DMS53 treated with DMSO at 0.1 percent for 48 hours (cell line): Measurements from ENCODE around the gene EPN2.
"Not testable (repeated sequence)": the region's sequence is repeated elsewhere in the genome, so short reads cannot be mapped to it uniquely, and the experiment has no call there.

Experiments
- DNase-seq: peaks from one replicate; lab custom pipeline; 2025; ENCODE audit not compliant: unreplicated experiment; lab: John Stamatoyannopoulos, UW

Gene EPN2

DNA sequence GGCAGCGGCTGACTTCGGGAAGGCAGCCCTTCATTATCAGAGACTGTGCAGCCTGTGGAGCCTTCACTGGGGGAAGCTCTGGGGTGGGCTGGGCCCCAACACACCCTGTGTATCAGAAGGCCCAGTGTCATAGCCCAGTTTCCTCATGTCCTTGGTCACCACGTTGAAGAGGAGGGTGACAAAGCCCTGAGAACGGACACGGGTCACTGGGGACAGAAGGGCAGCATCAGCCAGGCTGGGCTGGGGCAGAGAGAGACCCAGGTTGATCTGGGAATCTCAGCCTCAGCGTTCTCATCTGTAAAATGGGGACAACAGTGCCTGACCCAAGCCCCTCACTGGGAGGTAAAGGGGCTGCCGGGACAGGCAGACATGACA, 106.1 kb downstream of the EPN2 start:
- no peak for DNase-seq

- DNase-seq, result no peak
Observed at GRCh38 chr17:19343671-19344151, 106.5 kb downstream of the EPN2 start.

- DNase-seq, result no peak
Observed at GRCh38 chr17:19344311-19345066, 107.3 kb downstream of the EPN2 start.

GRCh38 chr17:19345067-19345460, 107.9 kb downstream of the EPN2 start:
- no peak for DNase-seq

DNA sequence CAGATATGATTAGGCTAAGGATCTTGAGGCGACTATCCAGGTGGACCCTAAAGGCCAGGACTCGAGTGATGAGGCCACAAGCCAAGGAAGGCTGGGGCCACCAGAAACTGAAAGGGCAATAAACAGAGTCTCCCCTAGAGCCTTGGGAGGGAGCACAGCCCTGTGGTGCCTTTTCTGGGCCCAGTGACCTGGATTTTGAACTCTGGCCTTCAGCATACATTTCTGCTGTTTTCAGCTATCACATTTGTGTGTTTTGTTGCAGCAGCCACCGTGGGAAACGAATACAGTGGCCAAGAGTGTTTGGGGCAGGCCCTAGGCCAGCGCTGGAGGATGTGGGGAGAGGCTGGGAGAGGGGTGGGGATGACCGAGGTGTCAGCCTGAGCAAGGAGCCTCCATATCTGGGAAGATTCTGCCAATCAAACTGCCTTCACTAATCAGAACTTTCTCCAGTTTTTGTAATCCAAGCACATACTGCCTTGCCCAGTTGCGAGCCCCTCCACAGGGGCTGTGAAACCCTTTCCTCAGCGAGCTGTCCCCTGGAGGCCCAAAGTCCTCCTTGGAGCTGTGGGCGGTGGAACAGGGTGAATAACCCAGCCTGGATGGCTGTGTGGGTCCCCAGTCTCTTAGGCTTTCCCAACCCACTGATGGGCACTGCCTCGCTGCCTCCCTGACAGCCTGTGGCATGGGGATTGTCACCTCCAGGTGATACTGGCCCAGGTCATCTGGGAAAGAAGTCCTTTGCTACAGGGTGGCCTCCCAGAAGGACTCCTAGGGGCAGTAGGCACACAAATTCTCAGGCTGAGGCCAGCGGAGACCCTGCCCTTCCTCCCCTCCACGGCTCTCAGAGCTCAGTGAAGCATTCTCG, 108.6 kb downstream of the EPN2 start:
- DNase-seq, result no peak

GRCh38 chr17:19346351-19347255, 109.4 kb downstream of the EPN2 start:
- DNase-seq, result no peak

GRCh38 chr17:19347323-19348080, 110.3 kb downstream of the EPN2 start:
- DNase-seq, result no peak

- no peak for DNase-seq
Observed at GRCh38 chr17:19348081-19348650, 111.0 kb downstream of the EPN2 start.

GRCh38 chr17:19348806-19349205, 111.6 kb downstream of the EPN2 start:
- DNase-seq, result no peak

DNA sequence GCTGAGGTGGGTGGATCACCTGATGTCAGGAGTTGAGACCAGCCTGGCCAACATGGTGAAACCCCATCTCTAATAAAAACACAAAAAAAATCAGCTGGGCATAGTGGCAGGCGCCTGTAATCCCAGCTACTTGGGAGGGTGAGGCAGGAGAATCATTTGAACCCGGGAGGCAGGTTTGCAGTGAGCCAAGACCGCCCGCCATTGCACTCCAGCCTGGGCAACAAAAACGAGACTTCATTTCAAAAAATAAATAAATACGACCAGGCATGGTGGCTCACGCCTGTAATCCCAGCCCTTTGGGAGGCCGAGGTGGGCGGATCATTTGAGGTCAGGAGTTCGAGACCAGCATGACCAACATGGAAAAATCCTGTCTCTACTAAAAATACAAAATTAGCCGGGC, 116.2 kb downstream of the EPN2 start:
- not testable (repeated sequence) for DNase-seq

GRCh38 chr17:19354748-19355147, 117.6 kb downstream of the EPN2 start:
- no peak for DNase-seq

DNA sequence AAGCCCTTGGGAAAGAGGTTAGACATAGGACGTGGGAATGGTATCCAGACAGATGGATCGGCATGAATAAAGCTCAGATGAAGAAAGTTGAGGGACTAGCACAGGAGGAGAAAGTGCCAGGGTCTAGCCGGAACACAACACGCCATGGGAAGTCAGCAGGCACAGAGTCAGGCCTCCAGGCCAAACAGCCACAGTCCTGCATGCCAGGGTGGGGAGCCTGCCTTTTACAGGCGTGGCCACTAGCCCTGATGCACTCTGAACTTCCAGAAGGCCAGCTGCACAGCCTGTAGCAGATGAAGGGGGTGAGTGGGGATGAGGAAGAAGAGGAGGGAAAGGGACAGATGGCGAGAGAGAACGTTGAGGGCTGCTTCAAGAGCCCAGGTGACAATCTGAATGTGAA, 120.2 kb downstream of the EPN2 start:
- no peak for DNase-seq

GRCh38 chr17:19357761-19358160, 120.6 kb downstream of the EPN2 start:
- DNase-seq, result no peak

DNA sequence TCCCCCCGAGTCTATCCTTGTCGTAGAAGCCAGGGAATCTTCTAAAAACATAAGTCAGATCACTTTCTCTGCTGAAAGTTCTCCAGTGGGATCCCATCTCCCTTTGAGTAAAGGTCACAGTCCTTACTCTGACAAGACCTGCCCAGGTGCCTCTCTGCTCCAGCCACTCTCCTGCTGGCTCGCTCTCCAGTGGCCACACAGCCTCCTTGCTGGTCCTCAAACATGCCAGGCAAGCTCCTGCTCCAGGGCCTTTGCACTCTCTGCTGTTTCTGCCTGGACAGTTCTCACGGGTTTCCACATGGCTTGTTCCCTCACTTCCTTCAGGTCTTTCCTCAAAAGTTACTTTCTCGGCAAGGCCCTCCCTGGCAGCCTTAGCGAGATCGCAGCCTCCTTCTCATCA, 122.0 kb downstream of the EPN2 start:
- DNase-seq, result no peak

DNA sequence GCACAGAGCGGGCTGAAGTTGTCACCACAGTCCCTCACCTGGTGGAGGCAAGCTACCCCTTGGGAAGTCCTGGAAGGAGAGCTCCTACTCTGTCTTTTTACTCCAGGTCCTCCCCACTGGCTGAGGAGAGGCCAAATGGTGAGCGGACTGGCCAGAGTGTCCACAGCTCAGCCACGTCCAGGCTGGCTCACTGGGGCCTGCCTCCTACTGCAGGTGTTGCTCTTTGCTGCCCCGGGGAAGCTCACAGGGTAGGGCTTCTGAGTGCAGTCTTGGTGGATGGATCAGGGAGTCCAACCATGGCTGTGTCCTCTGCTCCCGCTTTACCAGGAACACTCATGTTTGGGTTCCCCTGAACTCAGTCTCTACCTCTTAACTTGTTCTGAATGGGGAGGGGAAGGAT, 122.7 kb downstream of the EPN2 start:
- DNase-seq, result no peak

DNA sequence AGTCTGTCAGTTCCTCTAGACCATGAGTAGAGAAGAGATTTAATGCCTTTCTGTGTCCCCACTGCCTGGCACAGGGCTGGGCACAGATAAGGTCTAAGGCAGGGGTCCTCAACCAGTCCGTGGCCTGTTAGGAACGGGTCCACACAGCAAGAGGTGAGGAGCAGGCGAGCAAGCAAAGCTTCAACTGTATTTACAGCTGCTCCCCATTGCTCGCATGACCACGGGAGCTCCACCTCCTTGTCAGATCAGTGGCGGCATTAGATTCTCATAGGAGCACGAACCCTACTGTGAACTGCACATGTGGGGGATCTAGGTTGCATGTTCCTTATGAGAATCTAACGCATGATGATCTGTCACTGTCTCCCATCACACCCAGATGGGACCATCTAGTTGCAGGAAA, 123.6 kb downstream of the EPN2 start:
- no peak for DNase-seq

GRCh38 chr17:19361326-19361725, 124.2 kb downstream of the EPN2 start:
- DNase-seq, result no peak

DNA sequence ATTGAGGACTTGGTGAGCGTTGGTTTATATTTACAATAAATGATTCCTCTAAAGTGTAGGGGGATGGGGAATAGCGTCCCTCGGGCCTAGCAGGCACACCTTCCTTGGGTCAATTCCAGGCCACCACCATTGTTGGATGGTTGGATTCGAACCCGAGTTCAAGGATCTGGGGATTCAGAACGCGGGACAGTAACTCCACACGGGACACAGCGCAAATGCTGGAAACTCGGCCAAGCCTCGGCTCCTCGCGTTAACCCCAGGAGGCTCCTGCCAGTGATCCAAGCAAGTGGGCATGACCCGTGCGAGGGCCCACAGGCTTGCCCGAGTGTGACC, 124.7 kb downstream of the EPN2 start:
- no peak for DNase-seq

- peak; percentile 75 for DNase-seq
Observed at GRCh38 chr17:19362277-19363113, 125.3 kb downstream of the EPN2 start, which contains the start of gene B9D1. TSS of gene B9D1 (minus strand) at chr17:19362723. CDS start at chr17:19362569, 154 bp downstream.
